ENCODE measurements around the gene DPT. TPM values are rescaled to one million over a fixed set of nuclear protein-coding genes. Genes with fewer than 3 reads are reported as not detected.
A peak's percentile ranks its signal among the peaks of the same experiment; 100 is the strongest.

Gene DPT
- total RNA-seq = 100 to 1,000 TPM in 3 of 4 donors, 10 to 100 TPM in 1; 95.3 to 190 (median 138) TPM

- H3K27me3 ChIP-seq = no peaks in the 10 kb centered on the region
- H3K4me1 ChIP-seq = peaks cover 0 to 26% (median 4%) of the 10 kb centered on the region in 4 donors
- H3K36me3 ChIP-seq = no peaks in the 10 kb centered on the region
- peak within 1 kb of the TSS in 3 of 4 donors; percentile 24 to 65 (median 63) for H3K27ac ChIP-seq (replicated peaks in 1 of 4)
- WGBS = 72% methylated on average over 14 of the region's 14 CpGs
- TF ChIP-seq CTCF (IDR thresholded peaks at IDR 0.05) = no peak
- peak; percentile 53 to 87 for TF ChIP-seq POLR2AphosphoS5 (IDR thresholded peaks at IDR 0.05)
- no peak for TF ChIP-seq EP300 (IDR thresholded peaks at IDR 0.05)
- TF ChIP-seq POLR2A (IDR thresholded peaks at IDR 0.05; ENCODE audit: low read depth) = no peak
- DNase-seq (ENCODE audit: extremely low spot score) = no peak
- H3K9me3 ChIP-seq = no peaks in the 10 kb centered on the region
- intact Hi-C loops (cut with DNase I) = no loop called here
- H3K4me3 ChIP-seq = peak within 1 kb of the TSS; percentile 37 to 53 (median 42)
Measured at GRCh38 chr1:168728473-168729404, at the start of gene DPT. Gene DPT (minus strand): TSS chr1:168729206. CDS start chr1:168729174, 32 bp downstream.

- Histone ChIP-seq H3K9me3 (no peaks in the 10 kb centered on the region), H3K36me3 (no peaks in the 10 kb centered on the region), H3K4me1 (peaks cover 0 to 28% (median 23%) of the 10 kb centered on the region in 4 donors), H3K27me3 (no peaks in the 10 kb centered on the region), H3K27ac (replicated peaks in 1 of 4) (no peak overlapping the region), H3K4me3 (no peak overlapping the region)
- intact Hi-C loops (cut with DNase I) = no loop called here
- TF ChIP-seq EP300 (IDR thresholded peaks at IDR 0.05) (no peak), CTCF (IDR thresholded peaks at IDR 0.05) (no peak), POLR2A (IDR thresholded peaks at IDR 0.05; ENCODE audit: low read depth) (no peak)
- no peak for DNase-seq (ENCODE audit: extremely low spot score)
- WGBS = 85% methylated on average over 3 of the region's 3 CpGs
Measured at GRCh38 chr1:168775366-168775765, 46.4 kb upstream of the DPT start.

- H3K27me3 ChIP-seq = no peaks in the 10 kb centered on the region
- 54% methylated on average over 1 of the region's 1 CpG for WGBS
- H3K27ac ChIP-seq (replicated peaks in 1 of 4) = no peak overlapping the region
- TF ChIP-seq POLR2AphosphoS5 (IDR thresholded peaks at IDR 0.05) = peak; percentile 7 to 25
- TF ChIP-seq CTCF (IDR thresholded peaks at IDR 0.05) = no peak
- H3K36me3 ChIP-seq = no peaks in the 10 kb centered on the region
- H3K4me1 ChIP-seq = peaks cover 0 to 28% (median 23%) of the 10 kb centered on the region in 4 donors
- H3K9me3 ChIP-seq = no peaks in the 10 kb centered on the region
- no peak overlapping the region for H3K4me3 ChIP-seq
- intact Hi-C loops (cut with DNase I) = no loop called here
- DNase-seq (ENCODE audit: extremely low spot score) = no peak
Measured at GRCh38 chr1:168774241-168774640, 45.2 kb upstream of the DPT start.

GRCh38 chr1:168772428-168773060, 43.5 kb upstream of the DPT start:
- no peak overlapping the region for H3K4me3 ChIP-seq
- no peaks in the 10 kb centered on the region for H3K9me3 ChIP-seq
- H3K36me3 ChIP-seq = no peaks in the 10 kb centered on the region
- intact Hi-C loops (cut with DNase I) = no loop called here
- no peak for DNase-seq (ENCODE audit: extremely low spot score)
- peaks cover 10 to 42% (median 39%) of the 10 kb centered on the region in 4 donors for H3K4me1 ChIP-seq
- TF ChIP-seq EP300 (IDR thresholded peaks at IDR 0.05) = no peak
- TF ChIP-seq POLR2AphosphoS5 (IDR thresholded peaks at IDR 0.05) = no peak
- no peak for TF ChIP-seq POLR2A (IDR thresholded peaks at IDR 0.05; ENCODE audit: low read depth)
- TF ChIP-seq CTCF (IDR thresholded peaks at IDR 0.05) = no peak
- no peaks in the 10 kb centered on the region for H3K27me3 ChIP-seq
- no peak overlapping the region for H3K27ac ChIP-seq (replicated peaks in 1 of 4)
- 43% methylated on average over 2 of the region's 2 CpGs for WGBS
